ENCODE measurements around the gene BABAM1. TPM values are rescaled to one million over a fixed set of nuclear protein-coding genes. Genes with fewer than 3 reads are reported as not detected.

BABAM1 gene
- total and polyA plus RNA-seq, 9 of the 15 experiments (the other 6 are each of a cell fraction or from before 2014, with no cell fraction given): 14.7 to 160 (median 113) TPM

GRCh38 chr19:17305517-17306284, 38.5 kb downstream of the BABAM1 start, which contains the start of gene MRPL34 (continued):
- peak; percentile 89 for TF ChIP-seq MGA (IDR thresholded peaks at IDR 0.05)
- TF ChIP-seq ESRRA (IDR thresholded peaks at IDR 0.05; ENCODE audit: borderline replicate concordance, low read depth): peak; percentile 98
- TF ChIP-seq BRF2 (IDR thresholded peaks at IDR 0.05; ENCODE audit: borderline replicate concordance, insufficient read depth, insufficient read length): no peak
- no peak for TF ChIP-seq NR4A1 (CRISPR knock-in tag; IDR thresholded peaks at IDR 0.05)
- 0 out of 2 replicates have a peak, but pooled peaks have one; percentile 14 for TF ChIP-seq NR4A1 (tag; IDR thresholded peaks at IDR 0.05)
- TF ChIP-seq ATF2 (CRISPR knock-in tag; IDR thresholded peaks at IDR 0.05): no peak
- TF ChIP-seq THRA (IDR thresholded peaks at IDR 0.05): no peak
- peak; percentile 78; the same call in 1 of the 2 replicates for TF ChIP-seq E2F3 (CRISPR knock-in tag; IDR thresholded peaks at IDR 0.05)
- no peak for TF ChIP-seq FOXM1 (IDR thresholded peaks at IDR 0.05; ENCODE audit: low read depth)
- TF ChIP-seq FOXM1 (CRISPR knock-in tag; IDR thresholded peaks at IDR 0.05; ENCODE audit: low read depth): no peak
- no peak for TF ChIP-seq ILK (tag; IDR thresholded peaks at IDR 0.05; ENCODE audit: borderline replicate concordance, low read depth)

Data from K562 (cell line).